Uterus (tissue), 4 donors: ENCODE data around the gene SHQ1. TPM values are rescaled to one million over a fixed set of nuclear protein-coding genes. Genes with fewer than 3 reads are reported as not detected.

Experiments
- DNase-seq, 2 donors: peaks; one replicate each; pipeline ENCODE4 v3.0.0-alpha.2; 2019 to 2020
- H3K27ac ChIP-seq, 2 donors: fragments of 200-600 bp; sonication (generic); 1 replicate in 1 of 2; 2 replicates in 1 of 2; pipeline ENCODE4 v1.5.1; 2016 to 2018
- H3K27me3 ChIP-seq, 2 donors: fragments of 200-600 bp; sonication (generic); one replicate each; pipeline ENCODE4 v1.5.1; 2018 to 2019; ENCODE audit warnings: control low read depth in 1 of 2
- H3K36me3 ChIP-seq, 2 donors: fragments of 200-600 bp; sonication (generic); one replicate each; pipeline ENCODE4 v1.5.1; 2019; ENCODE audit warnings: control low read depth in 1 of 2
- H3K4me1 ChIP-seq, 2 donors: fragments of 200-600 bp; sonication (generic); one replicate each; pipeline ENCODE4 v1.5.1; 2018 to 2019; ENCODE audit warnings: control low read depth in 1 of 2
- H3K4me3 ChIP-seq, 2 donors: fragments of 200-600 bp; sonication (generic); 1 replicate in 1 of 2; 2 replicates in 1 of 2; pipeline ENCODE4 v1.5.1; 2018 to 2019; ENCODE audit warnings: mild to moderate bottlenecking in 1 of 2
- H3K9me3 ChIP-seq, 2 donors: fragments of 200-600 bp; sonication (generic); one replicate each; pipeline ENCODE4 v1.5.1; 2019; ENCODE audit warnings: control low read depth in 1 of 2
- POLR2A ChIP-seq, 2 donors: fragments of 450-650 bp; IDR thresholded peaks; one replicate each; pipeline ENCODE4 v1.6.1; 2016; ENCODE audit warnings: antibody characterized with exemption in 2 of 2, mild to moderate bottlenecking in 1 of 2, moderate library complexity in 1 of 2
- intact Hi-C: fragments of 100-400 bp; cut with DNase I; formaldehyde crosslinking; loops from one replicate; pipeline ENCODE4 v1.15.1; 2023; ENCODE audit warnings: low total_unique reads
- total RNA-seq, 4 donors: library from RNA; depleted of rRNA in 3 of 4; stranded (reverse); fragments of >200 nt in 3 of 4; gene quantifications; one replicate each; pipeline versions ENCODE4 v1.1.0 to v1.2.4, GENCODE V29; 2014 to 2023
- TF ChIP-seq, protein P1 (sequence below), 4 experiments: fragments of 200-600 bp in 2 of 4; fragments of 450-650 bp in 2 of 4; sonication (generic) in 2 of 4; IDR thresholded peaks; one replicate each; pipeline ENCODE4 v1.5.1; 2016 to 2019; ENCODE audit warnings: antibody characterized with exemption in 4 of 4, mild to moderate bottlenecking in 2 of 4, moderate library complexity in 1 of 4
- donor health status: DM: yes; HTN: yes; CAD: no.

SHQ1 gene
- total RNA-seq, 4 donors from 2014 or later, result 8.2 to 30.9 (median 19.2) TPM

DNA sequence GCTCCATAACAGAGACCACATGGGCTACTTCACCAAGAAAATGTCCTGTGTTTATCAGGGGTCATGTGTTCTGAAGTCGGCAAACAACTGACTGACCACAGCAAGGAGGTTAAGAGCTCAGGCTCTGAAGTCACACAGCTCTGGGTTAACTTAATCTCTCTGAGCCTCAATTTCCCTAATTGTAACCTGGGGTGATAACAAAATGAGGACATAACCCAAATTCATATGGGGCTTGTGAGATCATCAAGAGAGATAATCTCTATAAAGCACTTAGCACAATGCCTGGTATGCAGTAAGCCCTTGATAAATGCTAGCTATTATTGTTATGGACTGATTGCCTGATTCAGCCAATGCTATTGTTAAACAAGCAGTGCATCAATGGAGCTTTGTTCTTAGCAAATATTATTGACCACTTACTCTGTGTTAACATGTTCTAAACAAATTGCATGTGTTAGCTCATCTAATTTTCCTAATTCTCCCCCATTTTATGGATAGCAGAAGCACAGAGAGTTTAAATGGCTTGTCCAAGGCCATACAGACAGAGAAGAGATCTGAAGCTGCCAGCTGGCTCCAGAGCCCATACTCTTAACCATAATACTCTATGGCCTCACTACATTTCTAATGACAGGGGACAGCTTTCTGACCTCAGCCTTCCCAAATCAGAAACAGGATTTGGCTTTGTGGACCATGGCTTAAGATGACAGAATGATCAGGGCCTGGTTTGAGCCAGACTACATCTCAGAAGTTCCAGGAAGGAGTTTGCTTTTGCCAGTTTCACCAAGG lies 78.3 kb downstream of the SHQ1 start:
- DNase-seq, result no peak
- Histone ChIP-seq H3K27me3 (no peaks in the 10 kb centered on the region), H3K9me3 (no peaks in the 10 kb centered on the region), H3K4me1 (no peaks in the 10 kb centered on the region), H3K27ac (no peak overlapping the region), H3K36me3 (no peaks in the 10 kb centered on the region), H3K4me3 (no peak overlapping the region)
- intact Hi-C loops, result no loop called here
- TF ChIP-seq POLR2A (IDR thresholded peaks at IDR 0.05), result no peak
- TF ChIP-seq, protein P1, sequence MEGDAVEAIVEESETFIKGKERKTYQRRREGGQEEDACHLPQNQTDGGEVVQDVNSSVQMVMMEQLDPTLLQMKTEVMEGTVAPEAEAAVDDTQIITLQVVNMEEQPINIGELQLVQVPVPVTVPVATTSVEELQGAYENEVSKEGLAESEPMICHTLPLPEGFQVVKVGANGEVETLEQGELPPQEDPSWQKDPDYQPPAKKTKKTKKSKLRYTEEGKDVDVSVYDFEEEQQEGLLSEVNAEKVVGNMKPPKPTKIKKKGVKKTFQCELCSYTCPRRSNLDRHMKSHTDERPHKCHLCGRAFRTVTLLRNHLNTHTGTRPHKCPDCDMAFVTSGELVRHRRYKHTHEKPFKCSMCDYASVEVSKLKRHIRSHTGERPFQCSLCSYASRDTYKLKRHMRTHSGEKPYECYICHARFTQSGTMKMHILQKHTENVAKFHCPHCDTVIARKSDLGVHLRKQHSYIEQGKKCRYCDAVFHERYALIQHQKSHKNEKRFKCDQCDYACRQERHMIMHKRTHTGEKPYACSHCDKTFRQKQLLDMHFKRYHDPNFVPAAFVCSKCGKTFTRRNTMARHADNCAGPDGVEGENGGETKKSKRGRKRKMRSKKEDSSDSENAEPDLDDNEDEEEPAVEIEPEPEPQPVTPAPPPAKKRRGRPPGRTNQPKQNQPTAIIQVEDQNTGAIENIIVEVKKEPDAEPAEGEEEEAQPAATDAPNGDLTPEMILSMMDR (IDR thresholded peaks at IDR 0.05), result no peak

DNA sequence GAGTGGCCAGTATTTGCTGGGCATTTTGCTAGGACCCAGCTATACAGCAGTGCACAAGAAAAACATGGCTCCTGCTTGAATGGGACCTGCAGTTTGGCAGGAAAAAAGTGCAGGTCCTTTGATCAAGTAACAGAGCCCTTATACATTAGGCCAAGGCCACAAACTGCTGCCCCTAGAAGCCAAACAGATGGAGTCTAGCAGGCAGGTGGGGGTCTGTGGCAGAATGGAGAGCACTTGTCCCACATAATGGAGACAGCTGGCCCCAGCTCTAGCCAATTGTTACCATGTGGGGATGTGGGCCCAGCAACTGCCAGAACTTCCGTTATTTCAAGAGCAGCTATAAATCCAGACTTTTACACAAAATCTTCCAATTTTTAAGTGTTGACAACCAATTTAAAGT lies 79.3 kb downstream of the SHQ1 start:
- Histone ChIP-seq H3K9me3 (no peaks in the 10 kb centered on the region), H3K4me1 (no peaks in the 10 kb centered on the region), H3K36me3 (no peaks in the 10 kb centered on the region), H3K4me3 (no peak overlapping the region), H3K27me3 (no peaks in the 10 kb centered on the region), H3K27ac (no peak overlapping the region)
- intact Hi-C loops, result no loop called here
- TF ChIP-seq, protein P1 (IDR thresholded peaks at IDR 0.05), result no peak
- TF ChIP-seq POLR2A (IDR thresholded peaks at IDR 0.05), result no peak
- DNase-seq, result no peak

DNA sequence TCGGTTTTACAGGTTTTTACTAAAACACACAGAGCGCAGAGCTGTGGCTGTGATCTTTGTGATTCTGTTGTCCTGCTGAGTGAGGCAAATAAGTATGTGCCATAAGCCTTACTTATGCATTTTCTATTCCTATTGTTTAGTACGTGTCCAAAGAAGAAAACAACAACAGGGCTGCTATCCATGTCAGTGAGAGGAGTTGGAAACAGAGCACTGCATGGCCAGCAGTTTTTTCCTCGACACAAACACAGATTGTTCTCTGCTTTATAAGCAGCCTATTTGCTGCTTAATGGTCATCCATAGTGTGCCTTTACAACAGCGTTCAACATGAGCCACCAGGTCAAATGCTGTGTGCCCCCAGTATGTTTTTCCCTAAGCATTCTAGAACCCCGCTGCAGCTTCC lies 79.8 kb downstream of the SHQ1 start:
- no peak for DNase-seq
- H3K4me1 ChIP-seq, result no peaks in the 10 kb centered on the region
- intact Hi-C loops, result no loop called here

DNA sequence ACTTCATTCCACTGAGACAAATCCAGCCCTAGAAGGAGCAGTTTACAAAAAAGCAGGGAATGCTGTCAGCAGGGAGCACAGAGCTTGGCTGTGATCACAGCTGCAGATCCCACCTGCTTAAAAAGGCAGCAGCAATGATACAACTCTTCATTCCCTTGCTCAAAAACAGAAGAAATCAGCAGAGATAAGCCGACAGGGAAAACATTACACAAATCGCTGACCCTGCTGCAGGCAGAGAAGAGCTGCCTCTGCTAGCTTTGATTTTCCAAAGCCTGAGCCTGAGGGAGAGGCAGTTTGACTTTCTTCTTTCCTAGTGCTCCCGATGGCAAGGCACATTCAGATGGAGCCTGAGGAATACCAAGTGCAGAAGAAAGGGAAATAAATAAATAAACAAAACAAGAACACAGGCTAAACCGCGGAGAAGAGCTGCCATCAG lies 80.2 kb downstream of the SHQ1 start:
- H3K27ac ChIP-seq, result no peak overlapping the region
- intact Hi-C loops, result no loop called here
- no peaks in the 10 kb centered on the region for H3K27me3 ChIP-seq
- H3K4me3 ChIP-seq, result no peak overlapping the region
- no peak for DNase-seq
- no peaks in the 10 kb centered on the region for H3K36me3 ChIP-seq
- TF ChIP-seq POLR2A (IDR thresholded peaks at IDR 0.05), result no peak
- TF ChIP-seq, protein P1 (IDR thresholded peaks at IDR 0.05), result no peak
- H3K9me3 ChIP-seq, result no peaks in the 10 kb centered on the region
- no peaks in the 10 kb centered on the region for H3K4me1 ChIP-seq

More for the DNA sequence above, 79.8 kb downstream of the SHQ1 start:
- no peak overlapping the region for H3K27ac ChIP-seq
- no peaks in the 10 kb centered on the region for H3K27me3 ChIP-seq
- H3K4me3 ChIP-seq, result no peak overlapping the region
- no peak for TF ChIP-seq POLR2A (IDR thresholded peaks at IDR 0.05)
- TF ChIP-seq, protein P1 (IDR thresholded peaks at IDR 0.05), result no peak
- no peaks in the 10 kb centered on the region for H3K36me3 ChIP-seq
- H3K9me3 ChIP-seq, result no peaks in the 10 kb centered on the region

DNA sequence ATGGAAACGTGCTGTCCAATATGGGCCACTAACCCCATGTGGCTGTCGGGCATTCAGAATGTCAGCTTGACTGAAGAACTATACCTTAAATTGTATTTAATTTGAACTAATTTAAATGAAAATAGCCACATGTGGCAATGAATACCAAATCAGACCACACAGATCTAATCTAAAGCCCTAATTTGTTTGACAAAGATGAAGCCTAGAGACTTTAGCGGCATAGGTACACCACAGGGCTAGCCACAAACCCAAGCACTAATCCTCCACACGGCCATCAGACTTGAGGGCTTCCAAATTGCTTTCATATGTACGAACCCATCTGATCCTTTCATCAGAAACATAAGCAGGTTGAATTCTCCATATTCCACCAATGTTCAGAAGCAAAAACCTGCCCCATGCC lies 81.4 kb downstream of the SHQ1 start:
- Histone ChIP-seq H3K9me3 (no peaks in the 10 kb centered on the region), H3K4me3 (no peak overlapping the region), H3K27me3 (no peaks in the 10 kb centered on the region), H3K4me1 (no peaks in the 10 kb centered on the region), H3K36me3 (no peaks in the 10 kb centered on the region), H3K27ac (no peak overlapping the region)
- intact Hi-C loops, result no loop called here
- TF ChIP-seq POLR2A (IDR thresholded peaks at IDR 0.05), result no peak
- TF ChIP-seq, protein P1 (IDR thresholded peaks at IDR 0.05), result no peak
- DNase-seq, result no peak
